ENCODE results near the gene MIPEP.

DNA sequence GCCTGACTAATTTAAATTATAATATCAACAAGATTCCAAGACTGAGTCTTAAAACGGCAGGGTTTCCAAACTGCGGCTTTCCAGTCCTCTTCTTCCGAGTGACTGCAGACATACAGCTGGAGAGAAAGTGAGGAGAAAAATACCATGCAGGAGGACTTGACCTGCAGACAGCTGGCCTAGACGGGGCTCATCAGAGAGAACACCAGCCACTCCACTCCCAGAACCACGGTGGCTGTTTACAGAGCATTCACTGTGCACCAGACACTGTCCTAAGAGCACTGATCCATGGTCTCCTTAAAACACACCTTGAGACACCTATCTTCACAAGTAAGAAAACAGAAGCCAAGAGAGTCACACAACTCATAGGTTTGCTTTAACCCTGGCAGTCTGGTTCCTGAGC, 152.7 kb downstream of the MIPEP start:
- TF ChIP-seq POLR2A (IDR thresholded peaks at IDR 0.05; ENCODE audit: low read length), result no peak
- no peak for TF ChIP-seq GATA1 (IDR thresholded peaks at IDR 0.05; ENCODE audit: low read depth, low read length)

Data from erythroblast (primary cell).